ENCODE measurements around the gene NIN.

GRCh38 chr14:50859296-50859624 lies 28.3 kb upstream of the NIN start:
- TF ChIP-seq POLR2AphosphoS5 (IDR thresholded peaks at IDR 0.05; ENCODE audit: low read depth, low read length): no peak
- no peak for TF ChIP-seq TAF1 (IDR thresholded peaks at IDR 0.05; ENCODE audit: borderline replicate concordance, insufficient read depth, low read length)
- TF ChIP-seq SIN3A (IDR thresholded peaks at IDR 0.05; ENCODE audit: borderline replicate concordance, insufficient read depth, low read length): no peak
- no peak for TF ChIP-seq REST (IDR thresholded peaks at IDR 0.05; ENCODE audit: insufficient read depth in 1 of 2, low read depth in 2 of 2, low read length in 2 of 2)

Measured in PFSK-1 (cell line).